Spinal cord (tissue), 10 donors: ENCODE results near the gene ZNF783. TPM values are rescaled to one million over a fixed set of nuclear protein-coding genes. Genes with fewer than 3 reads are reported as not detected.

Experiments
- DNase-seq, 6 donors: peaks; one replicate each; pipeline versions ENCODE4 v3.0.0 to v3.0.0-alpha.2; 2013 to 2015; ENCODE audit warnings: low spot score in 6 of 6, low read depth in 4 of 6
- H3K27ac ChIP-seq: one replicate; pipeline ENCODE4 v1.5.1; 2013; ENCODE audit warnings: low read depth, low read length, control low read depth
- H3K27me3 ChIP-seq: one replicate; pipeline ENCODE4 v1.6.1; 2013; ENCODE audit warnings: low read length; ENCODE audit not compliant: control insufficient read depth, insufficient read depth
- H3K36me3 ChIP-seq: one replicate; pipeline ENCODE4 v1.6.1; 2013; ENCODE audit warnings: low read length; ENCODE audit not compliant: control insufficient read depth, insufficient read depth
- H3K4me1 ChIP-seq: one replicate; pipeline ENCODE4 v1.6.1; 2013; ENCODE audit warnings: low read length; ENCODE audit not compliant: control insufficient read depth, insufficient read depth
- H3K4me3 ChIP-seq: one replicate; pipeline ENCODE4 v1.5.1; 2013; ENCODE audit warnings: low read depth, low read length, control low read depth
- H3K9me3 ChIP-seq: one replicate; pipeline ENCODE4 v1.6.1; 2013; ENCODE audit warnings: low read length; ENCODE audit not compliant: control insufficient read depth, insufficient read depth
- WGBS: methylation state at CpG from one replicate; pipeline ENCODE4 v1.1.5; 2013; ENCODE audit warnings: missing lambda C conversion rate; ENCODE audit not compliant: insufficient coverage; 5-methylcytosine and 5-hydroxymethylcytosine counted together
- polyA plus RNA-seq, 2 donors: library from polyadenylated mRNA; unstranded; fragments of 120-200 nt; gene quantifications; one replicate each; pipeline ENCODE4 v1.2.1, GENCODE V29; 2013; ENCODE audit not compliant: insufficient read length in 2 of 2
- small RNA-seq: library from RNA; depleted of rRNA; stranded (forward); fragments of <200 nt; gene quantifications from one replicate; pipeline ENCODE3, GENCODE V24; 2014; ENCODE audit warnings: low replicate concordance
- total RNA-seq, 2 donors: library from RNA; depleted of rRNA in 1 of 2; stranded (reverse); fragments of 120-200 nt in 1 of 2; fragments of >200 nt in 1 of 2; gene quantifications; one replicate each; pipeline versions ENCODE4 v1.2.3 to v1.2.4, GENCODE V29; 2013 to 2014
- donor health status: healthy.

The ZNF783 gene
- total and polyA plus RNA-seq, 4 donors, result 7.8 to 26.6 (median 19.3) TPM

DNA sequence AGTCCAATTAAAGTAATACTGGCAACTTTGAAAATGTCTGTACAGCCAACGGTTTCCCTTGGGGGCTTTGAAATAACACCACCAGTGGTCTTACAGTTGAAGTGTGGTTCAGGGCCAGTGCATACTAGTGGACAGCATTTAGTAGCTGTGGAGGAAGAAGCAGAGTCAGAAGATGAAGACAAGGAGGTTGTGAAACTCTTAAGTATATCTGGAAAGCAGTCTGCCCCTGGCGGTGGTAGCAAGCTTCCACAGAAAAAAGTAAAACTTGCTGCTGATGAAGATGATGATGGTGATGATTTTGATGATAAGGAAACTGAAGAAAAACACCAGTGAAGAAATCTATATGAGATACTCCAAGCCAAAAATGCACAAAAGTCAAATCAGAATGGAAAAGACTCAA is 72.2 kb downstream of the ZNF783 start:
- Histone ChIP-seq H3K27ac (no peak overlapping the region), H3K4me3 (no peak overlapping the region), H3K4me1 (no peaks in the 10 kb centered on the region), H3K36me3 (no peaks in the 10 kb centered on the region), H3K9me3 (peaks cover 2% of the 10 kb centered on the region), H3K27me3 (no peaks in the 10 kb centered on the region)
- DNase-seq, result no peak
- 92% methylated on average over 2 of the region's 2 CpGs for WGBS

Small RNAs within 50 kb of the gene (small RNA-seq; reads per million reads assigned to genes)
- not detected for gene AC004941.2

Other genes with a start within 250 kb of the ZNF783 start
- 100 to 1,000 TPM in 1 of 2 donors, 10 to 100 TPM in 1; 84.5 to 123 TPM for gene PDIA4, start 233.7 kb upstream of the ZNF783 start, total RNA-seq
- 10 to 100 TPM; 80.2 to 86.4 TPM for gene PDIA4, start 233.7 kb upstream of the ZNF783 start, polyA plus RNA-seq
- gene ZNF786, start 171.5 kb upstream of the ZNF783 start, total RNA-seq, result 1 to 10 TPM; 9.6 to 9.7 TPM
- 10 to 100 TPM; 10.2 to 10.8 TPM for gene ZNF786, start 171.5 kb upstream of the ZNF783 start, polyA plus RNA-seq
- 1 to 10 TPM; 5.7 to 5.8 TPM for gene ZNF425, start 135.9 kb upstream of the ZNF783 start, total RNA-seq
- gene ZNF425, start 135.9 kb upstream of the ZNF783 start, polyA plus RNA-seq, result 1 to 10 TPM; 6.1 to 6.3 TPM
- gene ZNF398, start 114.7 kb upstream of the ZNF783 start, total RNA-seq, result 10 to 100 TPM; 15.3 to 15.7 TPM
- gene ZNF398, start 114.7 kb upstream of the ZNF783 start, polyA plus RNA-seq, result 10 to 100 TPM; 15.1 to 16.2 TPM
- gene ZNF282, start 66.7 kb upstream of the ZNF783 start, total RNA-seq, result 10 to 100 TPM; 17.8 to 19.1 TPM
- gene ZNF282, start 66.7 kb upstream of the ZNF783 start, polyA plus RNA-seq, result 10 to 100 TPM; 29.0 to 35.0 TPM
- 1 to 10 TPM; 5.4 to 6.8 TPM for gene ZNF212, start 22.5 kb upstream of the ZNF783 start, total RNA-seq
- gene ZNF212, start 22.5 kb upstream of the ZNF783 start, polyA plus RNA-seq, result 10 to 100 TPM; 12.3 to 16.6 TPM
- gene ZNF777, start 198.9 kb downstream of the ZNF783 start, total RNA-seq, result 1 to 10 TPM; 3.7 to 7.8 TPM
- gene ZNF777, start 198.9 kb downstream of the ZNF783 start, polyA plus RNA-seq, result 10 to 100 TPM; 19.4 to 19.7 TPM
- 10 to 100 TPM; 12.2 to 13.7 TPM for gene ZNF746, start 235.6 kb downstream of the ZNF783 start, total RNA-seq
- gene ZNF746, start 235.6 kb downstream of the ZNF783 start, polyA plus RNA-seq, result 10 to 100 TPM; 19.9 to 22.4 TPM